ENCODE results near the gene GNA14. TPM values are rescaled to one million over a fixed set of nuclear protein-coding genes. Genes with fewer than 3 reads are reported as not detected.

Gene GNA14
- total and polyA plus RNA-seq, 2 experiments from 2014 or later: 3.9 to 10.5 TPM

GRCh38 chr9:77502568-77502967 lies 145.6 kb downstream of the GNA14 start:
- Mint-ChIP-seq H3K36me3 (ENCODE audit: low read depth) (no peaks in the 10 kb centered on the region), H3K27ac (no peak overlapping the region), H3K4me3 (no peak overlapping the region), H3K4me1 (peaks cover 4% of the 10 kb centered on the region; the same call in 2 of the 3 replicates), H3K27me3 (ENCODE audit: insufficient read depth, low read depth, poor library complexity) (peaks cover 6% of the 10 kb centered on the region), H3K9me3 (no peaks in the 10 kb centered on the region)
- H3K4me2 ChIP-seq: no peak overlapping the region
- no peak overlapping the region for H3K4me3 ChIP-seq
- H3F3A ChIP-seq (replicated peaks; ENCODE audit: low read depth): no peaks in the 10 kb centered on the region
- no peaks in the 10 kb centered on the region for H3K79me2 ChIP-seq (replicated peaks; ENCODE audit: insufficient read depth)
- TF ChIP-seq POLR2AphosphoS5 (IDR thresholded peaks at IDR 0.05; ENCODE audit: low read depth) (no peak), ZNF462 (CRISPR knock-in tag; IDR thresholded peaks at IDR 0.05) (no peak), EZH2phosphoT487 (IDR thresholded peaks at IDR 0.05; ENCODE audit: unreplicated experiment) (no peak), REST (IDR thresholded peaks at IDR 0.05; ENCODE audit: unreplicated experiment) (no peak)
- DNase-seq (ENCODE audit: low spot score) (no peak), ATAC-seq (no peak)
- H2AFZ ChIP-seq: no peak overlapping the region
- H3K9me2 ChIP-seq (ENCODE audit: insufficient read depth): no peaks in the 10 kb centered on the region
- no peaks in the 10 kb centered on the region for H3K36me3 ChIP-seq (ENCODE audit: insufficient read depth)
- H4K20me1 ChIP-seq (replicated peaks; ENCODE audit: insufficient read depth): no peaks in the 10 kb centered on the region
- no peak overlapping the region for H3K27ac ChIP-seq (ENCODE audit: low read depth)
- no peaks in the 10 kb centered on the region for H3K4me1 ChIP-seq (ENCODE audit: insufficient read depth)
- H3K27me3 ChIP-seq (ENCODE audit: insufficient read depth): no peaks in the 10 kb centered on the region

All from GM23338 (cell line).